Measurements from ENCODE around the gene TMEM132E.
A peak's percentile ranks its signal among the peaks of the same experiment; 100 is the strongest.

TMEM132E gene

DNA sequence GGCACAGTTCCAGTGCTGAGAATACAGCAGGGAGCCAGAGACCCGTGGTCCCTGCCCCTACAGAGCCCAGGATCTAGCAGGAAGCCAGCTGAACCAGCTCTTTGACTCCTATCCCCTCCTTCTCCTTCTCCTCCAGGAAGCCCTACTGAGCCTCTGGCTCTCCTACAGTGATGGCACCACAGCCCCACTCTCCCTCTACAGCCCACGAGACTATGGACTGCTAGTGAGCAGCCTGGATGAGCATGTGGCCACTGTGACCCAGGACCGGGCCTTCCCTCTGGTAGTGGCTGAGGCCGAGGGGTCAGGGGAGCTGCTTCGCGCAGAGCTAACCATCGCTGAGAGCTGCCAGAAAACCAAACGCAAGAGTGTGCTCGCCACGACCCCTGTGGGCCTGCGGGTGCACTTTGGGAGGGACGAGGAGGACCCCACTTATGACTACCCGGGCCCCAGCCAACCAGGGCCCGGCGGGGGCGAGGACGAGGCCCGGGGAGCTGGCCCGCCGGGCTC is 57.7 kb downstream of the TMEM132E start:
- DNase-seq = no peak

DNA sequence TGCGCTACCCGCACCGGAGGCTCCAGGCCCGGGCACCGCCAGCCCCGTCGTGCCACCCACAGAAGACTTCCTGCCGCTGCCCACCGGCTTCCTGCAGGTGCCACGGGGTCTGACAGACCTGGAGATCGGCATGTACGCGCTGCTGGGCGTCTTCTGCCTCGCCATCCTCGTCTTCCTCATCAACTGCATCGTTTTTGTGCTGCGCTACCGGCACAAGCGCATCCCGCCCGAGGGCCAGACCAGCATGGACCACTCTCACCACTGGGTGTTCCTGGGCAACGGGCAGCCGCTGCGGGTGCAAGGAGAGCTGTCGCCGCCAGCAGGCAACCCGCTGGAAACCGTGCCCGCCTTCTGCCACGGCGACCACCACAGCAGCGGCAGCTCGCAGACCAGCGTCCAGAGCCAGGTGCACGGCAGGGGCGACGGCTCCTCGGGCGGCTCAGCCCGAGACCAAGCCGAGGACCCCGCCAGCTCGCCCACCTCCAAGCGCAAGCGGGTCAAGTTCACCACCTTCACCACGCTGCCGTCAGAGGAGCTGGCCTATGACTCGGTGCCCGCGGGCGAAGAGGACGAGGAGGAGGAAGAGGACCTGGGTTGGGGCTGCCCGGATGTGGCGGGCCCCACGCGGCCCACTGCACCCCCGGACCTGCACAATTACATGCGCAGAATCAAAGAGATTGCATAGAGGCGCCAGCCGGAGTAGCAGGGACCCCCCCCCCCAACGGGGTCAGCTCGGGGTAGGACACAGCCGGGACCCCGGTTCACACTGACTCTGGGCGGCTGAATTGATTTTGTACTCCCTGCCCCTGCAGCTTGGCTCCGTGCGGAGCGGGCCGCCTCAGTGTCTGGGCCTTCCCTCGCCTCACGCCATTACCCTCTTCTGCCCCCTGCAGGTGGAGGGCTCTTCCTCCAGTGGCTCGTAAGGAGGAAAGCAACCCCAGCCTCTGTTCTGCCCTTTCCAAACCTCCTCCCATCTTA is 58.5 kb downstream of the TMEM132E start:
- DNase-seq = peak; percentile 81

DNA sequence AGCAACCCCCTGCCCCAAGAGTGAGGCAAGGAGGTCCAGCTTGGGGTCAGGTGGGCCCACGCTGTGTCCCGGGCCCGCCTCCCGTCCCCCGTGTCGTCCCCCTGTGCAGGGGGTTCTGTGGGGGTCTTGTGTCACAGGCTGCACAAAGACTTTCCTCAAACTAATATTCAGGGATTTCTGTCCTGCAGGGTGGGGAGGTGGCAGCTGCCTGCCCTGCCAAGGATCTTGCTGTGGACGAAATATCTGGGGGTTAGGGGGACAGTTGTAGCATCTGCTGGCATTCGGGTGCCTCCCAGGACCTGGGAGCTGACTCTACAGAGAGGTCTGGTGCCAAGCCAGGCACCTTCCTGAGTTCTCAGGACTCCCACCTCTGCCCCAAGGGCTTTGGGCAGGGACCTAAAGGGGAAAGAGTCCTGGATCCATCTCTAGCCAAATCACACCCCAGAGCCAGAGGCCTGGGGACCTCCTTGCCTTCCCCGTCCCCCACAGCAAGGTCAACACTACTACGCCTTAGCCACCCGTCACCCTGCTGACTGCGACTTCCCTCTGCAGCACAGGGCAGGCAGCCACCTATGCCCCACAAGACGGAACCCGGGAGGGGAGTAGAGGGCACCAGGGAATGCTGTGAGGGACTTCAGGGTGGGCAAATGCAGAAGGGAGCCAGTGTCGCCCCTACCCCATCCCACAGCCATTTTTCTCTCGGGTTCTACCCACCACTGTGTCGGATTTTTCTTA is 59.3 kb downstream of the TMEM132E start:
- DNase-seq = no peak

DNA sequence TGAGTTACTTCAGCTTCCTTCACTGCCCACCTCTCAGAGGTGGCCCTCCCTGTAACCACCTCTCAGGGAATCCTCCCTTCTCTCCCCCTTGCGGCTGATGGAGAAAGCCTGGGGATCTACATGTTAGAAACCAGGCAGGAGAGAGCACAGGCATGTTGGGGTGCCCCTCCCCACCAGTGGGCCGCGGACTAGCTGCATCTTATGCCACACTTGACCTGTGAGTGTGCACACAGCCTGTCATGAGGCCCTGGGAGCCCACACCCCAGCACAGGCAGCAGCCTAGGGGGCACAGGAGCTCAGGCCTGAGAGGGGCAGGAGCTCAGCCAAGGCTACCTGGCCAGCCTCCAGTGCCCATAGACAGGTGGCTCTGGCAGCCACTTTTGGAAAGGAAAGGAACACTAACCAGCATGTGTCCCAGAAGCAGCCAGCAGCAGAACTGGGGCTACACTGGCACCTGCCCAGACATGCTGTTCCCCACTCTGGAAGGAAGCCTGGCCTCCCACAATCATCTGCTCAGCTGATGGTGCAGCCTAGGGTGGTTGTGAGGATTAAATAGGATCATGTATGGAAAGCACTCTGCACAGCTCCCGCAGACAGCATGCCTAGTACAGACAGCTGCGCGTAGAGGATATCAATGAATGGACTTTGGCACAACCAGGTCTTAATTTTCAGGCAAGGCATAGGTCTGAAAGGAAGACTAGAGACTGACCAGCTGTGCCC is 60.5 kb downstream of the TMEM132E start:
- no peak for DNase-seq

DNA sequence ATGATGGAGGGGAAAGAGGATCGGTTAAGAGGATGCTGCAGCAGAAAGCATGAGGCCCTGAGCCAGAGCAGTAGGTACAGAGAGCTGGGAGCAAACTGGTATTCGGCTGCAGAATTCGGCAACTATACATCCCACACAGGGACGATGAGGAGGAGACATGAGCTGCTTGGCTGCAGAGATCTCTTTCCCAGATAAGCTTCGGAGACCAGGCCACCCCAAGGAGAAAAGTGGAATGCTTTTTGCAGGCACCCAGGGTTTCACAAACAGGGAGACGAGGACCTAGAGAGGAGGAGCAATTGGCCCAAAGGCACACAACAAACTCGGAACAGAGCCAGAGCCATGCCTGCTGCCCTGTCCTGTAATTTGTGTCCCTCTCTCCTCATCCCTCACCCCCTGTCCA is 62.0 kb downstream of the TMEM132E start:
- DNase-seq = no peak

DNA sequence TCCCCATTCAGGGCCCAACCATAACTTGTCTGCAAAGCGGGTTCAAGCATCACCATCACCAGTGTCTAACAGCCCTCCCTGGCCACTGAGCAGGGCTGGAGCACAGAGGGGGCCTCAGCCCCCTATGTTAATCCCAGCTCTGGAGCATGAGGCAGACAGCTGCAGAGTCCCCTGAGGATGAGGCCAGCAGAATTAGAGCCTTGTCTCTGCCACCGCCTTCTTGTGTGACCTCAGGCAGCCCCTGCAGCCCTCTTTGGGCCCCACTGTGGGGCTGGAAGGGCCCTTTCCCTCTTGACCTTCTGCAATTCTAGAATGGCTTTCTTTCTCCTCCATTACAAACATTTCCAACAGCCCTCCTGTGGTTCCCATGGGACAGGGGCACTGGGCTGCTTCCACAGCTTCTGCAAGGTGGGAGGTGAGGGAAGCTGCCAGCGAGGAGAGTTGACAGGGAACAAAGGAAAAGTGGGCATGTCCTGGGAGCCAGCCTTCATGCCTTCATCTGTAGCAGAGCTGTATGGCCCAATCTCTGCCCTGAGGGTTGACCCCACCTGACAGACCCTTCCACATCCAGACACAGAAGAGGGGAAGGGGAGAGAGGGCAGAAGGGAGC is 65.7 kb downstream of the TMEM132E start:
- DNase-seq = no peak

DNA sequence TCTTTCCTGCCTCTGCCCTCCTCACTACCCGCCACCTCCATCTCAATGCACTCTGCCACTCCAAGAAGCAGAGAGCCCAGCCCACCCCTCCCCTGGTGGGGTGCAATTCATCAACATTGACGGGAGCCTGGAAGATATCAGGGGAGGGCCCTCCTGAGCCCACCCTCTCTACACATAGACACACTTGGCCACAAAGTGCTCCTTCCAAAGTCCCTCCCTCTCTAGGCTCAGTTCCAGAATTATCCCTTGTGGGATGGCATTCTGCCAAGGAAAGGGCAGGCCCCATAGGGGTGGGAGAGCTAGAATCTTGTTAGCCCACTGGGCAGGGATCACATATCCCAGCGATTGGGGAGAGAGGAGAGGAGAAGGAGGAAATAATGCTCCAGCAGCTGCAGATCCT is 66.2 kb downstream of the TMEM132E start:
- DNase-seq = no peak

DNA sequence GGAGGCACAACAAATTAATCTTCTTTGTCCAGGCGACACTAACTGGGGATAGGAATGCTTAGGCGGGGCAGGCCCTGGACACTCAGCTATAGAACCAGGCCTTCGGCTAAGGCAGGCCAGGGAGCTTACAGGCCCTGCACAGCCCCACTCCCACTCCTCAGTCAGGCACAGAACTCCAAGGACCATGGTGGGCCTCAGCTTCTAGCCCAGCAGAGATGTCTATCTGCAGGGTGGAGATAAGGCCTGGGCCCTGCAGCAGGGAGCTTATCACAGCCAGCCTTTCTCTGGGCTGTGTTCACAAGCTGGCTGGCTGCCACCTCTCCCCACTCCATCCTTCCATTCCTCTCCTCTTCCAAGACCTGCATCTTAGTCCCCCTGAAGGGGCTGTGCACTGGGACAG is 68.1 kb downstream of the TMEM132E start:
- no peak for DNase-seq

DNA sequence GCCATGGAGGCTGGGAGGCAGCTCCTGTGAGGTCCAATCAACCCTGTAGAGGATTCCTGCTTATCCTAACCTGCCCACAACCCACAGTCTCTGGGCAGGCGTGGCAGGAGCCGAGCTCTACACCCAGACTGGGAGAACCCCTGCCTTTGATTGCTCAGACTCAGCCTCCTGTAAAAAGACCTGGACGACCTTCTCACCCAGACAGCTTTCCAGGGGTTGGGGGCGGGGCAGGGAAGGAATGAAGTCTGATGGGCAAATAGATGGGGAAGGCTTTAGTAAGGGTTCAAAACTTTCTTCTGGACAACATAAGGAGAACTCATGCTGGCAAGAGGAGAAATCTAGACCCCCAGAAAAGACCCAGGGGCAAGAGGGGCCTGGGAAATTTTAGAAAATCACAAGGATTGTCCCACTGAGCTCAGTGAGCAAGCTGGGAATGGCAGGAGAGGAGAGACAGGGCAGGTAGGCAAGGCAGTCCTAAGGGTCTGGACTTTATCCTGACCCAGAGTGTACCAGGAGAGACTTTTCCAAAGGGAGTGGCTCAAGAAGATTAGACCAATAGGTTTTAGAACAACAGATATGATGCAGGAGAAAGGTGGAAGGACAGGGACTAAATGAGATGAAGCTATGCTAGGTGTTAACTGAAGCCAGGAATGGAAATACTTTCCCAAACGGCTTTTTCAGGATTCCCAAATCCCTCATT is 70.8 kb downstream of the TMEM132E start:
- no peak for DNase-seq

DNA sequence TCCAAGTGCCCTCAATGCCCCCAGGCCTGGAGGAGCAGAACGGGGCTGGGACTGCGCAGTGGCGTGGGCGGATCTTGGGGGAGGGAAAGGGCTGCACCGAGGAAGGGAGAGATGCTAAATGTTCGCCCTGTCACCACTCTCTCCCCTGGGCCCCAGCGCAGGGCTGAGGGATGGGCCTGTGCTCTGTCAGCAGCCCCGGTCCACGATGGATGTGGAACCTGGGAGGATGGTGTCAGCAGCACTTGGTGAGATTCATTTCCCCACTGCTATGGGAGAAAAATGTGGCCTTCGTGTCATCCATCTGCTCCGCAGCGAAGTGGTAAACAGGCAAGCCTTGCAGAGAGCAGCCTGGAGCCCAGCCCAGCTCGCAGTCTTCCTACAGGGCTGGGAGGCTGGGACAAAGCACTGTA is 72.0 kb downstream of the TMEM132E start:
- DNase-seq = no peak

DNA sequence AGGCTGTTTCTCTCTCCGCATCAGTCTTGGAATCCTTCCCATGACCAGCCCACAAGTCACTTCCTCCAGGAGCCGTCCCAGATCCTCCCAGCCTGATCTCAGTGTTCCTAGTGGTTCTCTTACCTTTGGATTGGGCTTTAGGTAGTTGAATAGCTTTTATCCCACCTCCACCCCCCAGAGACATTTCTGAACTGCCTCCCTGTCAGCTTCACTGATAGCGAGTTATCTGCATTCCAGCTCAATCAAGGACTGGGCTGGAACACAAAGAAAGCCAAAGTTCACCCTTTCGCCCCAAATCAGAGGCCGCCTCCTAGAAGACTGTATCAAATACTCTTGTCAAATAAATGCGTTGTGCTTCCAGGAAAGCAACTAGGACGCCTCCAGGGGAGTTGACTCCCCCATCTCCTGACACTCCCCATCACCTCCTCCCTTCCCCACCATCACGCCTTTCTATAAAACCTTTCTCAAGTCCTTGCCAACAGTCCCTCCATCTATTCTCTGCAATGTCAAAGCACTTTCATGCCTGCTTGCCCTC is 72.7 kb downstream of the TMEM132E start:
- DNase-seq = no peak

DNA sequence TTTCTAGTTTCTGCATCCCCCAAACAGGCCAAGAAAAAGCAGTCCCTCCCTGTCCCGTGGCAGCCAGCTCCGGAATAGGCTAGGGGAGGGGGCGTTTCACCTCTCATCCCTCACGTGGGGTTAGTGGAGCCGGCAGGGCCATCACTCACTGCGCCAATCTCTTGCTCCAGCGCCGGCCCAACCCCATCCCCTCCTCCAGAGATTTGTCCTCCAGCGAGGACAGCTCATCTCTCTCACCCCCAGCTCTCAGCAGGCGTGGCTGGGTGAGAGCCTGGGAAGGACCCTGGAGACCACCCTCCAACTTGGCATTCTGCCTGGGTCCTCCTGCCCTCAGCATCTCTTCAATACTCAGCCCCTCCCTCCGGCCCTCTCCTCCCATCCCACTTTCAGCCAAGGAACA is 74.1 kb downstream of the TMEM132E start:
- DNase-seq = no peak

DNA sequence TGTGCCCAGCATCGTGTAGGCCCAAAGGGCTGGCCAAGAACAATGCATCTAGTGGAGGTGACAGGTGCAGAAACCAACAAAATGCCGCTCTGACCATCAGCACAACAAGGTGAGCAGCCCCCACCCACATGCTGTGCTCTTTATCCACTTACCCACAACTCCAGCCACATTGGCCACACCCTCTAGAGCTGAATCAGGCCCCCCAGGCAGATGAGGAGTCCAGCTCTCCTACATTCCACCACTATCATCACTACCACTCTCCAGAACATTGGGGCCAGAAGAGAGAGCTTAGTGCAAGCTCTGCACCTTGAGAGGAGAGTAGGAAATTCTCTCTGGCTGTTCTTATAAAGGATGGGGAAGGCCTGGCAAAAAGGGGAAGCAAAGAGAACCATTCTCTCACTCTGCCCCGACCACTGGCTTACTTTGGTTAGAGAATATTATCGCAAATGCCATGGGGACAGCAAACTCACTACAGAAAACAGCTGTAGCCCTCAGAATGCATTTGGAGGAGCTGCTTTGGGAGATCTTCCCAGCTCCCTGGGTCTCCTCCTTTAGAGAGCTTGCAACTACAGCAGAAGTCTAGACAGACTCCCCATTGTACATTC is 75.0 kb downstream of the TMEM132E start:
- DNase-seq = no peak

DNA sequence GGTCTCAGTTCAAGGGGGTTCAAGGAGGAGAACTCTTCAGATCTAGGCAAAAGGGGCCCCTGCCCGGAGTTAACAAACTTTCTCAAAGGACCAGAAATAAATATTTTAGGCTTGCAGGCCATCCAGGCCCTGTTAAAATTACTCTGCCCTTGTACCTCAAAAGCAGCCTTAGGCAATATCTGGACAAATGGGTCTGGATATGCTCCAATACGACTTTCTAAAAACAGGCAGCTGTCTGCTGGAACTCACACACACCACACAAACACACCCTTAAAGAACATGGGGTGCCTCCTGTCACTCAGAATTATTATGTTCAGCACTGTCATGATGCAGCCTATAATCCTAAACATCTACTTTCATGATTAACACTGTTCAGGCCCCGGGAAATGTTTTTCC is 75.5 kb downstream of the TMEM132E start:
- no peak for DNase-seq

DNA sequence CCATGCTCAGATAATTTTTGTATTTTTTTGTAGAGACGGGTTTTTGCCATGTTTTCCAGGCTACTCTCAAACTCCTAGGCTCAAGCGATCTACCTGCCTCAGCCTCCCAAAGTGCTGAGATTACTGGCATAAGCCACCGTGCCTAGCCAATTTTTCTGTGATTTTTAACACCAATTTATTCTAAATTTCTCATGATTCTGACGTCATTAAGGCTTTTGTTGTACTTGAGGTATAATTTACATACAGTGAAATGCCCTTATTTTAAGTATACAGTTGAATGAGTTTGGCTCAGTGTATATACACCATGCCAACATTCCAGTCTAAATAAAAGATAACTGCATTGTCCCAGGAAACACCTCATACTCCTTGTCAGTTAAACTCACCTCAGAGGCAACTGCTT is 77.4 kb downstream of the TMEM132E start:
- no peak for DNase-seq

DNA sequence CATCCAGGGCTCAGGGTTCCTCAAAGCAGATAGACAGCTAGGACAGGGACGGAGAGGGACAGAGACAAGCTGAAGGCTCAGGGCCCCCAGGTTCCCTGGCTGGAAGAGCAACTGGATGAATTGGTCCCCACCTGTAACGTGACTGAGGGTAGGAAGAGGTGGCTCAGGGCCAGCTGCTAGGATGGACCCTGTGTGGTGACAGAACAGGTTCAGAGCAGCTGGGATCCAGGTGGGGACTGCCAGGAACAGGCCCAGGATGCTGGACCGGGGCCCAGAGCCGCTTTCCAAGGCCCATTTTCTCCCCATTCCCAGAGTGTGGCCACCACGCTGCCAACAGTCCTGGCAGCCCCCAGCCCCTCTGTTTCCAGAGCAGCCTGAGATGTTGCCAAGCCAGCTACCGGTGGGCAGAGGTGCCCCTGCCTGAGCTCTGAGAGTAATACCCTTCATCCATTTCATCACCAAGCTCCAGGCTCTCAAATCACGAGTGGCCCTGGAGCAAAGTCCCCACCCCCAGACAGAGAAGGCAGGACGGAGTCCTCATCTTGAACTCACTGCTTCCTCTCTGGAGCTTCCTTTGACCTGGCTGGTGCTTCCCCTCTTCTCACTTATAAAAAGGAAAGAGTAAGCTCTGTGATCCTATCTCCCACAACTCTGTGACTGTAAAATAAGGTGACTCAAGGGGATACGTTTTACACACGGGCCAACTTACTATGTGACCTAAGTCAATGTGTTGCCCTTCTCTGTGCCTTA is 79.6 kb downstream of the TMEM132E start:
- DNase-seq = no peak

DNA sequence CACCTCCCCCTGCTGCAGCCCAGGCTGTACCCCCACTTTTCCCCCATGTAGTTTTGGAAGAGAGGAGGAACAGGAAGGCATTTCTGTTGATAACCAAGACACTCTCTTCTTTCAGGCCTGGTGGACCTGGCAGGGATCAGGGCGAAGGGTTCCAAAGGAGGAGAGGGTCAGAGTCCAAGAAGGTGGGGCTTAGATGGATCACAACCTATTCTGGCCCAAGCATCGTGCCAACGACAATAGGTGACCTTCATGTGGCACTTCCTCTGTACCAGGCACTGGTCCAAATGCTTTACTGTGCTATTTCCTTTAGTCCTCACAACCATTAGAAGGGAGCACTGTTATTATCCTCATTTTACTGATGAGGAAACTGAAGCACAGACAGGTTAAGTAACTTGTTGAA is 84.3 kb downstream of the TMEM132E start:
- no peak for DNase-seq

DNA sequence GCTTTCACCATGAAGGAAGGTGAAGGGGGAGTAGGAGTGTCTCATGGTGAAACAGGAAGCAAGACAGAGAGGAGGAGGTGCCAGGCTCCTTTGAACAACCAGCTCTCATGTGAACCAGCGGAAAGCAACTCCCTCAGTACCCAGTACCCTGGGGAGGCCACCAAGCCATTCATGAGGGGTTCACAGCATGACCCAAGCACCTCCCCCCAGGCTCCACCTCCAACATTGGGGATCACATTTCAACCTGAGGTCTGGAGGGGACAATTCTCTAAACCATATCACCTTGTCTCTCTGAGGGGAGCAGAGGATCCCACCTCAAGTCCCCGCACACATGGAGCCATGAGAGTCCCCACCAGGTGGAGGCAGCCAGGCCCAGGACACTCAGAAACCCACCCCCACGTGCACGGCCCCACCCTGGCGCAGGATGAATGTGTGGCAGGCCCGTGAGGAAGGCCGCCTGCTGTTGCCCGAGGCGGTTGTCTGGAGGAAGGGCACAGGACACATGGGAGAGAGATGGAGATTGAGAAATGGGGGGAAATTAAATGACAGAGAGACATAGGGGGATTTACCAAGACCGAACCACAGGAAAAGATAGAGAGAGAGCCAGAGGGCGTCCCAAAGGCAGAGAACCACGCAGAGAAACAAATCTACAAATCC is 85.9 kb downstream of the TMEM132E start:
- no peak for DNase-seq

DNA sequence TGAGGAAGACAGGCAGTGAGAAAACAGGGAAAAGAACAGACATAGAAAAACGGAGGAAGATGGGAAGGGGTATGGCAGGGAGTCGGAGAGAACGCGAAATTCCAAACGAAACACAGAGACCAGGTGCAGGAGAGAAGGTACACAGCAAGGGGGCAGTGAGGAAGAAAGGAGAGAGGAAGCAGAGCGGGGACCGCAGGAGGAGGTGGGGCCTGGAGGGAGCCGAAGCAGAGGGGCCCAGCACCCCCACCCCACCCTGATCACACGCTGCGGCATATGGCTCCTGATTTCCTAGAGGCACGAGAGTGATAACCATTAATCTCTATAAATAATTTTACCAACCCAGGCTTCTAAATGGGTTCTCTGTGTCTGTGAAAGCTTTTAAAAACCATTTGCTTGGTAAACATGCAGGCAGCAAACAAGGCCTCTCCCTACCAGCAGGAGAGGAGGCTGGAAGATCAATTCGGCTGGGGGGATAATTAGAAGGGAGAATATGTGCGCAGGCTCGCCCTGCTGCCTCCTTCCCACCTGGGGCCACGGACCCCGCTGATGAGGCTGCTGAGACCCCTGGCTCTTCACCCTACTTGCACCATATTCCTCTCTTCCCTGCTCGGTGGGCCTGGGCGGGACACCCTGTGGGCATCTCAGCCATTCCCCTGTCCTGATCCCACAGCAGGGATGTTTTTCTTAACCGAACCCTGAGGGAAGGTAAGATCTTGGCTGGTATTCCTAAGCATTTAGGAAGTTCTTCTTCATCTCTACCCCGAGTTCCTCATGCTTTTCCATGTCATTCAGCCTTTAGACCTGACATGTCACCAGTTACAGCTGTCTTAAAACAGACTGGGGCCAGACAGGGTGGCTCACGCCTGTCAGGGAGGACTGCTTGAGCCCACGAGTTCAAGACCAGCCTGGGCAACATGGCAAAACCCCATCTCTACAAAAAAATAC is 86.7 kb downstream of the TMEM132E start:
- DNase-seq = no peak

All from right forelimb (tissue), 1 donor.